Renal cortex interstitium (tissue), 11 donors: ENCODE data around the gene SCGB2B2. TPM values are rescaled to one million over a fixed set of nuclear protein-coding genes. Genes with fewer than 3 reads are reported as not detected.
"Not testable (repeated sequence)": the region's sequence is repeated elsewhere in the genome, so short reads cannot be mapped to it uniquely, and the experiment has no call there.

Experiments
- DNase-seq, 11 donors: peaks; one replicate each; pipeline ENCODE4 v3.0.0-alpha.2; 2013; ENCODE audit warnings: low read depth in 9 of 11, low spot score in 4 of 11; ENCODE audit errors: extremely low read depth in 1 of 11
- polyA plus RNA-seq, 3 donors: library from polyadenylated mRNA; unstranded; fragments of 120-200 nt; gene quantifications; one replicate each; pipeline ENCODE4 v1.2.1, GENCODE V29; 2013; ENCODE audit not compliant: insufficient read length in 3 of 3

SCGB2B2 gene
- polyA plus RNA-seq, 3 donors, result 1.1 to 1.5 (median 1.4) TPM

GRCh38 chr19:34675919-34676318 lies 1.0 kb downstream of the SCGB2B2 start:
- no peak for DNase-seq

DNA sequence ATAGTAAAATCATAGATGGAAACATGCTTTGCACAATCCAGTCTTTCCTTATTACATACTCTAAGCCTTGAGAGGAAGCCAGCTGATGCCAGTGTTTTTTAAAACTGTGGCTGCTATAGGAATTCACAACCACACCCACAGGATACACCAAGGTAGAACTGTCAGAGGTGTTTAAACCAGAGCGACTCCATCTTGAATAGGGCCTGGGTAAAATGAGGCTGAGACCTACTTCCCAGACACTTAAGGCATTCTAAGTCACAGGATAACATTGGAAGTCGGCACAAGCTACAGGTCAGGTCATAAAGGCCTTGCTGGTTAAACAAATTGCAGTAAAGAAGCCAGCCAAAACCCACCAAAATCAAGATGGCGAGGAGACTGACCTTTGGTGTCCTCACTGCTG lies 1.7 kb downstream of the SCGB2B2 start:
- no peak for DNase-seq

DNA sequence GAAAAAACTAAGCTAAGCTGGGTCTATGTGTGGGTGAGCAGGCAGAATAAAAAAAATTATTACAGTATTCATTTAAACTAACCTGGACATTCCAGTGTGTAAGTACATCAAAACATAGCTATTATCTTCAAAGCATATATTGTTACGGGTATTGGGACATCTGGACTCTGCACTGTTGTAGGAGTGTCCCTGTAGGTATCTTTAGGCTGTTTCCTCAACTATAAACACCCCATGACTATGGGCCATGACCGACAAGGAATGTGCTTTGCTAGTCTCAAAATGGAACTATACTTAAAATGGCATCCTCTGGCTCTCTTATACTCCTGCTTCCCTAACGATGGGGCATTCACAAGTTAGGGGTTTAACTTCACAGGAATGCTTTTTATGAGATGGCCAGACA lies 3.4 kb downstream of the SCGB2B2 start:
- no peak for DNase-seq

DNA sequence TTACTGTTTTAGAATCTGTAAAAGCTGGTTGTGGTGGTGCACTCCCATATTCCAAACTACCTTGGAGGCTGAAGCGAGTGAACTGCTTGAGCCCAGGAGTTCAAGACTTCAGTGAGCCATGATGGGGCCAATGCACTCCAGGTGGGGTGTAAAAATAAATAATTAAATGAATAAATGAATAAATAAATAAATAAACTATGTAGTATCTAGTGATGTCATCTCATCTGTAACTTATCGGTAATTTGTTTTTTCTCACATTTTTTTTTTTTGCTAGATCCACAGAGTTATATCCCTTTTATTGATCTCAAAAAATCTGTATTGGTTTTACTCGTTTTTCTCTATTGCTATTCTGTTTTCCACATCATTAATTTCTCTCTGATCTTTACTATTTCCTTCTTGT lies 5.0 kb downstream of the SCGB2B2 start:
- no peak for DNase-seq

GRCh38 chr19:34669305-34669704 lies 7.7 kb downstream of the SCGB2B2 start:
- no peak for DNase-seq

DNA sequence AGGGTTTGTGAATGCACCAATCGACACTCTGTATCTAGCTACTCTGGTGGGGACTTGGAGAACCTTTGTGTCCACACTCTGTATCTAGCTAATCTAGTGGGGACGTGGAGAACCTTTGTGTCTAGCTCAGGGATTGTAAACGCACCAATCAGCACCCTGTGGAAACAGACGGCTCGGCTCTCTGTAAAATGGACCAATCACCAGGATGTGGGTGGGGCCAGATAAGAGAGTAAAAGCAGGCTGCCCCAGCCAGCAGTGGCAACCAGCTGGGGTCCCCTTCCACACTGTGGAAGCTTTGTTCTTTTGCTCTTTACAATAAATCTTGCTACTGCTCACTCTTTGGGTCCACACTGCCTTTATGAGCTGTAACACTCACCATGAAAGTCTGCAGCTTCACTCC lies 8.3 kb downstream of the SCGB2B2 start:
- DNase-seq, result not testable (repeated sequence)

- DNase-seq, result not testable (repeated sequence)
These were observed 8.8 kb downstream of the SCGB2B2 start for GRCh38 chr19:34668077-34668689.

- no peak for DNase-seq
These were observed 9.4 kb downstream of the SCGB2B2 start for GRCh38 chr19:34667349-34668076.

DNA sequence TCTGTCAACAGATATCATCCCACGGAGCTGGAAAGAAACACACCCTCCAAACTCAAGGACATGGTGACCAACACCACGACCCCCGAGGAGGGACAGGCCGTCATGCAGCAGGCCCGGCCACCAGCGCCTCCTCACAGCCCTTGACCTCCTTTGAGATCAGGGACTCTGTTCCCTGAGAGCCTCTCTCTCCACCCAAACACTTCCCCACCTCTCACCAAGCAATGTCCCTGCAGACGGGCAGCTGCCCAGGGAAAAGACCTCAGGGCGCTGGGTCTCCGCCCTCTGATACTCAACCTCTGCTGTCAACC lies 10.0 kb downstream of the SCGB2B2 start:
- DNase-seq, result no peak

- no peak for DNase-seq
These were observed 10.6 kb downstream of the SCGB2B2 start for GRCh38 chr19:34666200-34666957.

- not testable (repeated sequence) for DNase-seq
These were observed 11.7 kb downstream of the SCGB2B2 start for GRCh38 chr19:34665275-34665674.

DNA sequence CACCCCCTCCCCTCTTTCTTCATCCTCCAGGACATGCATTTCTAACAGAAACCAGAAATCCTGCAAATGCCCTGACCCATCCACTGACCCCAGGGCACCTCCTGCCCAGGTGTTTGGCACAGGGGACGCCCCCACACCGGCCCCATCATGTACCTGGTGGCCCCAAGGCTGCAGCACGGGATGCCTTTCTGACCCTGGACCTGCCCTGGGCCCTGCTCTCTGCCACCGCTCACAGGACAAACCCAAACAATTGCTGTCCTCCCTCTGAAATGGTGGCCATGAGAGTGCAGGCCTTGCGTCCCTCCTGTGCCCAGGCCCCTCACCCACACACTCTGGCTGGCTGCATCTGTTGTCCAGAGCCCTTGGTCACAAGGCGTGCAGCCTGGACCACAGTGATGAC lies 12.1 kb downstream of the SCGB2B2 start:
- DNase-seq, result no peak

- DNase-seq, result no peak
These were observed 12.8 kb downstream of the SCGB2B2 start for GRCh38 chr19:34664168-34664567.

GRCh38 chr19:34662919-34663318 lies 14.0 kb downstream of the SCGB2B2 start:
- DNase-seq, result no peak

- DNase-seq, result no peak
These were observed 15.6 kb downstream of the SCGB2B2 start for GRCh38 chr19:34661357-34661756.

- no peak for DNase-seq
These were observed 21.3 kb downstream of the SCGB2B2 start for GRCh38 chr19:34655651-34656050.

DNA sequence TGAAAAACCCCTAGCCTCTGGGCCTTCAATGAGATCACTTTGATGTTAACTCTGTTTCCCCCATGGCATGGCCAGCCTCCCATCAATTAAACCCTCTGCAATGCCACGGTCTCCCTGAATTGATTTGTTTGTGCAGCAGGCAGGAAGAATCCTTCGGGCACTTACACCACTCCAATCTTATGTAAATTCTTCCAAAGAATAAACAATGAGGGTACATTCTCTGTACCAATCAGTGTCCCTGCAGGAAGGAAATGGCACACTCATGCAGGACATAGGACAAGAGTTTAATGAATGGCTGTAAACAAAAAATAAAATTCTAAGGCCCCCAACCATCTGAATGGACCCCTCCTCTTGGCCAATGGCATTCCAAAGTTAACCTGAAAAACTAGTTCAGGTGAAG lies 22.2 kb downstream of the SCGB2B2 start:
- no peak for DNase-seq

DNA sequence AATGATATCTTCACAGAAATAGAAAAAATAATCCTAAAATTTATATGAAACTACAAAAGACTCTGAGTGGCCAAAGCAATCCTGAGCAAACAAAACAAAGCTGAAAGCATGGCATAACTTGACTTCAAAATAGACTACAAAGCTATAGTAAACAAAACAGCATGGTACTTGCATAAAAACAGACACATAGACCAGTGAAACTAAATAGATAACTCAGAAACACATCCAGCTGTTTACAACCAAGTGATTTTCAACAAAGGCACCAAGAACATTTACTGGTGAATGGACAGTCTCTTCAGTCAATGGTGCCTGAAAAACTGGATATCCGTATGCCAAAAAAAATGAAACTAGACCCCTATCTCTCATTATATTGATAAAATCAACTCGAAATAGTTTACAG lies 25.2 kb downstream of the SCGB2B2 start:
- no peak for DNase-seq

- DNase-seq, result no peak
These were observed 26.9 kb downstream of the SCGB2B2 start for GRCh38 chr19:34649886-34650543.

DNA sequence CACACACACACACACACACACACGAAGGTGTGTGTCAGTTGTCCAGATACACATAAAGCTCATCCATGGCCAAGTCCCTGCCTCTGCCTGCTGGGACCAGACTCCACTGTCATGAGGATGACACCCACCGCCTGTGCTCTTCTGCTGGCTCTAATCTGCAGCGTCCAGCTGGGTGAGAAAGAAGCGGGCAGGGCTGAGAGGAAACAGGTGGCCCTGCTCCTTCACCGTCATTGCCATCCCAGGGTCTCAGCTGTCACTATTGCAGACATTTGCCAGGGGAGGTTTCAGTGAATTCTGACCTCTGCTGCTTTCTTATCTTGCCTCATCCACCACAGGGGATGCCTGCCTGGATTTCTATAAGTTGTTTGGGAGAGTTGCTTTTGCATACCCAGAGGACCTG lies 31.4 kb downstream of the SCGB2B2 start:
- DNase-seq, result no peak
